Measurements from ENCODE around the gene MXRA5. TPM values are rescaled to one million over a fixed set of nuclear protein-coding genes. Genes with fewer than 3 reads are reported as not detected.

MXRA5 gene
- total and polyA plus RNA-seq, 10 of the 15 experiments (the other 5 are each of a cell fraction or from before 2014, with no cell fraction given), result 0.01 to 0.03 TPM; not detected in 8

GRCh38 chrX:3271834-3272186, 74.6 kb downstream of the MXRA5 start (continued):
- TF ChIP-seq KDM1A (IDR thresholded peaks at IDR 0.05; ENCODE audit: borderline replicate concordance), result no peak

- H3K4me2 ChIP-seq (ENCODE audit: control insufficient read depth, insufficient read depth), result no peak overlapping the region
- DNase-seq (ENCODE audit: low read depth, low spot score), result no peak
- ATAC-seq, result no peak
- no peaks in the 10 kb centered on the region for H4K20me1 ChIP-seq (ENCODE audit: control insufficient read depth, insufficient read depth)
- RAD21 ChIA-PET (ENCODE audit: unreplicated experiment), result no interaction called here
- no peak for FAIRE-seq
- H3K79me2 ChIP-seq (ENCODE audit: control insufficient read depth, insufficient read depth, low read length), result no peaks in the 10 kb centered on the region
- no peak overlapping the region for H3K9ac ChIP-seq (ENCODE audit: control insufficient read depth, insufficient read depth, low read length)
- no peaks in the 10 kb centered on the region for H3K36me3 ChIP-seq (ENCODE audit: control insufficient read depth in 2 of 2, insufficient read depth in 2 of 2, low read length in 1 of 2)
- H2AFZ ChIP-seq (ENCODE audit: control insufficient read depth, low read depth, low read length), result no peak overlapping the region
- SMC1A ChIA-PET (ENCODE audit: uncharacterized antibody, unreplicated experiment), result no interaction called here
- 33% methylated on average over 12 of the region's 12 CpGs for WGBS (ENCODE audit: insufficient coverage, insufficient replicate concordance, low lambda C conversion rate, missing lambda C conversion rate)
- no peak for TF ChIP-seq POU2F2 (IDR thresholded peaks at IDR 0.05; ENCODE audit: borderline replicate concordance, low read depth, low read length)
- H3K4me3 ChIP-seq, result no peak overlapping the region
- H3K4me1 ChIP-seq (ENCODE audit: control insufficient read depth, insufficient read depth, low read length), result no peaks in the 10 kb centered on the region
- intact Hi-C loops (cut with micrococcal nuclease; ENCODE audit: unreplicated experiment), result no loop called here
- POLR2A ChIA-PET, result no interaction called here
- no peaks in the 10 kb centered on the region for H3K9me3 ChIP-seq (replicated peaks; ENCODE audit: control insufficient read depth, insufficient read depth, low read length)
- CTCF ChIA-PET, result no interaction called here
- no peak overlapping the region for H3K27ac ChIP-seq (ENCODE audit: control insufficient read depth, insufficient read depth)
- in situ Hi-C loops (cut with MboI), result no loop called here
- H3K27me3 ChIP-seq (replicated peaks in 1 of 2; ENCODE audit: control insufficient read depth in 2 of 2, insufficient read depth in 2 of 2, low read length in 1 of 2), result no peaks in the 10 kb centered on the region
- BruUV-seq (replicated peaks), result no TSS peak
These were observed 75.1 kb downstream of the MXRA5 start for GRCh38 chrX:3271183-3271833.

- no peaks in the 10 kb centered on the region for H4K20me1 ChIP-seq (ENCODE audit: control insufficient read depth, insufficient read depth)
- no peaks in the 10 kb centered on the region for H3K79me2 ChIP-seq (ENCODE audit: control insufficient read depth, insufficient read depth, low read length)
- no peaks in the 10 kb centered on the region for H3K4me1 ChIP-seq (ENCODE audit: control insufficient read depth, insufficient read depth, low read length)
- RAD21 ChIA-PET (ENCODE audit: unreplicated experiment), result no interaction called here
- no peak overlapping the region for H3K4me3 ChIP-seq
- H3K9ac ChIP-seq (ENCODE audit: control insufficient read depth, insufficient read depth, low read length), result no peak overlapping the region
- 0% methylated on average over 3 of the region's 3 CpGs for WGBS (ENCODE audit: insufficient coverage, insufficient replicate concordance, low lambda C conversion rate, missing lambda C conversion rate)
- SMC1A ChIA-PET (ENCODE audit: uncharacterized antibody, unreplicated experiment), result no interaction called here
- no peaks in the 10 kb centered on the region for H3K36me3 ChIP-seq (ENCODE audit: control insufficient read depth in 2 of 2, insufficient read depth in 2 of 2, low read length in 1 of 2)
- no peak overlapping the region for H3K27ac ChIP-seq (ENCODE audit: control insufficient read depth, insufficient read depth)
- BruUV-seq (replicated peaks), result no TSS peak
- in situ Hi-C loops (cut with MboI), result no loop called here
- POLR2A ChIA-PET, result no interaction called here
- CTCF ChIA-PET, result no interaction called here
- no peak overlapping the region for H2AFZ ChIP-seq (ENCODE audit: control insufficient read depth, low read depth, low read length)
- FAIRE-seq (no peak), DNase-seq (ENCODE audit: low read depth, low spot score) (no peak), ATAC-seq (no peak)
- intact Hi-C loops (cut with micrococcal nuclease; ENCODE audit: unreplicated experiment), result no loop called here
- H3K9me3 ChIP-seq (replicated peaks; ENCODE audit: control insufficient read depth, insufficient read depth, low read length), result no peaks in the 10 kb centered on the region
- no peaks in the 10 kb centered on the region for H3K27me3 ChIP-seq (replicated peaks in 1 of 2; ENCODE audit: control insufficient read depth in 2 of 2, insufficient read depth in 2 of 2, low read length in 1 of 2)
- no peak overlapping the region for H3K4me2 ChIP-seq (ENCODE audit: control insufficient read depth, insufficient read depth)
- TF ChIP-seq SUZ12 (IDR thresholded peaks at IDR 0.05; ENCODE audit: unreplicated experiment) (no peak), HDGF (IDR thresholded peaks at IDR 0.05) (no peak), CBX5 (IDR thresholded peaks at IDR 0.05; ENCODE audit: low read depth) (no peak), STAT1 (conservative IDR thresholded peaks at IDR 0.05) (no peak), NR2C2 (IDR thresholded peaks at IDR 0.05; ENCODE audit: borderline replicate concordance, control insufficient read depth, insufficient read length, low read depth) (no peak), SP1 (IDR thresholded peaks at IDR 0.05; ENCODE audit: low read depth, low read length) (no peak), CHD1 (IDR thresholded peaks at IDR 0.05; ENCODE audit: low read depth, low read length) (no peak), MTA2 (IDR thresholded peaks at IDR 0.05; ENCODE audit: low read depth) (no peak), SMAD1 (IDR thresholded peaks at IDR 0.05; ENCODE audit: low read depth, partially characterized antibody) (no peak), USF2 (IDR thresholded peaks at IDR 0.05; ENCODE audit: borderline replicate concordance, low read depth, low read length) (no peak), SREBF2 (IDR thresholded peaks at IDR 0.05; ENCODE audit: low read length) (no peak), ESRRA (IDR thresholded peaks at IDR 0.05; ENCODE audit: low read length) (no peak), ZSCAN29 (IDR thresholded peaks at IDR 0.05) (no peak), IRF3 (IDR thresholded peaks at IDR 0.05) (no peak), MTA3 (IDR thresholded peaks at IDR 0.05; ENCODE audit: borderline replicate concordance, low read length) (no peak), KDM1A (IDR thresholded peaks at IDR 0.05; ENCODE audit: borderline replicate concordance) (no peak), RAD51 (IDR thresholded peaks at IDR 0.05) (no peak)
These were observed 77.6 kb downstream of the MXRA5 start for GRCh38 chrX:3268829-3269228.
